NT2/D1 (cell line): ENCODE results near the gene ZNF268.

Experiments used
- SUZ12 ChIP-seq: IDR thresholded peaks from 2 replicates; pipeline ENCODE4 v1.6.1; 2011; ENCODE audit not compliant: insufficient read length, insufficient read depth; ENCODE audit errors: extremely low read depth
- ZNF274 ChIP-seq: IDR thresholded peaks from 2 replicates; pipeline ENCODE4 v1.6.1; 2011; ENCODE audit warnings: mild to moderate bottlenecking, low read depth, low read length

- TF ChIP-seq SUZ12 (no peak), ZNF274 (no peak)
These were observed 44.2 kb downstream of the ZNF268 start for GRCh38 chr12:133225527-133225926.
